Measurements from ENCODE around the gene OMA1. TPM values are rescaled to one million over a fixed set of nuclear protein-coding genes. Genes with fewer than 3 reads are reported as not detected.
"Not testable (repeated sequence)": the region's sequence is repeated elsewhere in the genome, so short reads cannot be mapped to it uniquely, and the experiment has no call there.

The OMA1 gene
- total and polyA plus RNA-seq, 5 donors, result 19.8 to 32.3 (median 26.6) TPM

GRCh38 chr1:58584082-58584895, 37.8 kb upstream of the OMA1 start:
- intact Hi-C loops (cut with DNase I), result no loop called here
- WGBS, result 26% methylated on average over 8 of the region's 8 CpGs
- no peak overlapping the region for H3K27ac ChIP-seq (ENCODE audit: low read length)

GRCh38 chr1:58583496-58583895, 37.0 kb upstream of the OMA1 start:
- Histone ChIP-seq H3K9me3 (ENCODE audit: control insufficient read depth, low read length) (no peaks in the 10 kb centered on the region), H3K27me3 (ENCODE audit: control insufficient read depth, insufficient read depth) (no peaks in the 10 kb centered on the region), H3K27ac (ENCODE audit: low read length) (no peak overlapping the region), H3K4me1 (ENCODE audit: control insufficient read depth, insufficient read depth, low read length) (peaks cover 4% of the 10 kb centered on the region), H3K4me3 (ENCODE audit: low read length) (no peak overlapping the region)
- ATAC-seq (peak in 1 of 2 donors; percentile 34), DNase-seq (no peak)
- WGBS, result 42% methylated on average over 1 of the region's 1 CpG
- intact Hi-C loops (cut with DNase I), result no loop called here

More at GRCh38 chr1:58584082-58584895, 37.8 kb upstream of the OMA1 start:
- Histone ChIP-seq H3K9me3 (ENCODE audit: control insufficient read depth, low read length) (no peaks in the 10 kb centered on the region), H3K4me1 (ENCODE audit: control insufficient read depth, insufficient read depth, low read length) (peaks cover 4% of the 10 kb centered on the region), H3K27me3 (ENCODE audit: control insufficient read depth, insufficient read depth) (no peaks in the 10 kb centered on the region), H3K4me3 (ENCODE audit: low read length) (no peak overlapping the region)
- DNase-seq (peak; percentile 73 to 78 (median 76)), ATAC-seq (peak; percentile 82 to 93)

- intact Hi-C loops (cut with DNase I); H3K27me3 ChIP-seq (ENCODE audit: control insufficient read depth, insufficient read depth); H3K9me3 ChIP-seq (ENCODE audit: control insufficient read depth, low read length); H3K27ac ChIP-seq (ENCODE audit: low read length); DNase-seq; ATAC-seq; H3K4me1 ChIP-seq (ENCODE audit: control insufficient read depth, insufficient read depth, low read length); H3K4me3 ChIP-seq (ENCODE audit: low read length): not testable (repeated sequence)
- 86% methylated on average over 1 of the region's 1 CpG for WGBS
Observed at GRCh38 chr1:58582143-58582542, 35.6 kb upstream of the OMA1 start.

GRCh38 chr1:58581641-58582040, 35.1 kb upstream of the OMA1 start:
- ATAC-seq (no peak), DNase-seq (no peak)
- Histone ChIP-seq H3K27me3 (ENCODE audit: control insufficient read depth, insufficient read depth) (no peaks in the 10 kb centered on the region), H3K4me3 (ENCODE audit: low read length) (no peak overlapping the region), H3K9me3 (ENCODE audit: control insufficient read depth, low read length) (no peaks in the 10 kb centered on the region), H3K27ac (ENCODE audit: low read length) (no peak overlapping the region), H3K4me1 (ENCODE audit: control insufficient read depth, insufficient read depth, low read length) (peaks cover 4% of the 10 kb centered on the region)
- intact Hi-C loops (cut with DNase I), result no loop called here
- 82% methylated on average over 2 of the region's 2 CpGs for whole genome bisulfite sequencing

- H3K4me3 ChIP-seq (ENCODE audit: low read length), result no peak overlapping the region
- ATAC-seq (no peak), DNase-seq (no peak)
- H3K27ac ChIP-seq (ENCODE audit: low read length), result no peak overlapping the region
- H3K4me1 ChIP-seq (ENCODE audit: control insufficient read depth, insufficient read depth, low read length), result peaks cover 4% of the 10 kb centered on the region
- no peaks in the 10 kb centered on the region for H3K27me3 ChIP-seq (ENCODE audit: control insufficient read depth, insufficient read depth)
- intact Hi-C loops (cut with DNase I), result no loop called here
- WGBS, result 34% methylated on average over 1 of the region's 1 CpG
- H3K9me3 ChIP-seq (ENCODE audit: control insufficient read depth, low read length), result no peaks in the 10 kb centered on the region
Observed at GRCh38 chr1:58580186-58580585, 33.7 kb upstream of the OMA1 start.

- H3K27me3 ChIP-seq (ENCODE audit: control insufficient read depth, insufficient read depth), result no peaks in the 10 kb centered on the region
- H3K9me3 ChIP-seq (ENCODE audit: control insufficient read depth, low read length), result no peaks in the 10 kb centered on the region
- intact Hi-C loops (cut with DNase I), result no loop called here
- no peaks in the 10 kb centered on the region for H3K4me1 ChIP-seq (ENCODE audit: control insufficient read depth, insufficient read depth, low read length)
- WGBS, result 14% methylated on average over 3 of the region's 3 CpGs
- no peak for DNase-seq
- ATAC-seq, result no peak
- no peak overlapping the region for H3K4me3 ChIP-seq (ENCODE audit: low read length)
- H3K27ac ChIP-seq (ENCODE audit: low read length), result no peak overlapping the region
Observed at GRCh38 chr1:58577654-58578030, 31.1 kb upstream of the OMA1 start.

GRCh38 chr1:58576727-58577653, 30.5 kb upstream of the OMA1 start, which contains the start of gene TACSTD2:
Gene TACSTD2, minus strand, starts transcription at chr1:58577252. Its CDS starts 96 bp downstream, at chr1:58577156.
- DNase-seq (peak; percentile 32 to 68 (median 66)), ATAC-seq (peak; percentile 55 to 66)
- Histone ChIP-seq H3K4me3 (ENCODE audit: low read length) (peak within 1 kb of the TSS; percentile 30), H3K27ac (ENCODE audit: low read length) (no peak within 1 kb of the TSS), H3K4me1 (ENCODE audit: control insufficient read depth, insufficient read depth, low read length) (no peaks in the 10 kb centered on the region), H3K9me3 (ENCODE audit: control insufficient read depth, low read length) (no peaks in the 10 kb centered on the region), H3K27me3 (ENCODE audit: control insufficient read depth, insufficient read depth) (no peaks in the 10 kb centered on the region)
- intact Hi-C loops (cut with DNase I), result no loop called here
- WGBS, result 6% methylated on average over 106 of the region's 107 CpGs

GRCh38 chr1:58576325-58576726, 29.8 kb upstream of the OMA1 start:
- ATAC-seq (peak; percentile 38 to 40), DNase-seq (peak in 1 of 3 donors; percentile 66)
- Histone ChIP-seq H3K4me1 (ENCODE audit: control insufficient read depth, insufficient read depth, low read length) (no peaks in the 10 kb centered on the region), H3K4me3 (ENCODE audit: low read length) (peak overlapping the region; percentile 14), H3K27me3 (ENCODE audit: control insufficient read depth, insufficient read depth) (no peaks in the 10 kb centered on the region), H3K27ac (ENCODE audit: low read length) (no peak overlapping the region), H3K9me3 (ENCODE audit: control insufficient read depth, low read length) (no peaks in the 10 kb centered on the region)
- WGBS, result 5% methylated on average over 43 of the region's 43 CpGs
- intact Hi-C loops (cut with DNase I), result no loop called here

- Histone ChIP-seq H3K27me3 (ENCODE audit: control insufficient read depth, insufficient read depth) (no peaks in the 10 kb centered on the region), H3K4me1 (ENCODE audit: control insufficient read depth, insufficient read depth, low read length) (no peaks in the 10 kb centered on the region), H3K9me3 (ENCODE audit: control insufficient read depth, low read length) (no peaks in the 10 kb centered on the region), H3K27ac (ENCODE audit: low read length) (no peak overlapping the region), H3K4me3 (ENCODE audit: low read length) (peak overlapping the region; percentile 14)
- peak in 1 of 3 donors; percentile 35 for DNase-seq
- 32% methylated on average over 32 of the region's 32 CpGs for WGBS
- no peak for ATAC-seq
- intact Hi-C loops (cut with DNase I), result no loop called here
Observed at GRCh38 chr1:58575551-58576324, 29.2 kb upstream of the OMA1 start.

GRCh38 chr1:58574816-58575215, 28.3 kb upstream of the OMA1 start:
- no peak overlapping the region for H3K27ac ChIP-seq (ENCODE audit: low read length)
- WGBS, result 88% methylated on average over 2 of the region's 2 CpGs
- no peak overlapping the region for H3K4me3 ChIP-seq (ENCODE audit: low read length)
- intact Hi-C loops (cut with DNase I), result no loop called here
- no peaks in the 10 kb centered on the region for H3K9me3 ChIP-seq (ENCODE audit: control insufficient read depth, low read length)
- no peak for ATAC-seq
- DNase-seq, result no peak
- H3K27me3 ChIP-seq (ENCODE audit: control insufficient read depth, insufficient read depth), result peaks cover 3% of the 10 kb centered on the region
- no peaks in the 10 kb centered on the region for H3K4me1 ChIP-seq (ENCODE audit: control insufficient read depth, insufficient read depth, low read length)
